WTC11 (cell line): Measurements from ENCODE around the gene SIRPB2.

Experiments used
- ZBTB21 ChIP-seq: sonication (generic); formaldehyde crosslinking; IDR thresholded peaks from 2 replicates; pipeline ENCODE4 v1.8.1; 2023; ENCODE audit warnings: mild to moderate bottlenecking, missing genetic modification reagents, borderline replicate concordance
- ZNF121 ChIP-seq: sonication (generic); formaldehyde crosslinking; IDR thresholded peaks from 2 replicates; pipeline ENCODE4 v1.8.0; 2023; ENCODE audit warnings: missing genetic modification reagents
- ZNF317 ChIP-seq: sonication (generic); formaldehyde crosslinking; IDR thresholded peaks from 2 replicates; pipeline ENCODE4 v1.8.1; 2023; ENCODE audit warnings: low read depth, mild to moderate bottlenecking, moderate library complexity, missing genetic modification reagents, borderline replicate concordance
- TF ChIP-seq, protein P1 (sequence below): fragments of 200-600 bp; IDR thresholded peaks from 2 replicates; pipeline ENCODE4 v1.8.0; 2022; ENCODE audit warnings: antibody characterized with exemption
- TF ChIP-seq, protein P2 (sequence below): fragments of 250-450 bp; sonication (Bioruptor Pico); IDR thresholded peaks from 2 replicates; pipeline ENCODE4 v1.9.0; 2021; ENCODE audit warnings: mild to moderate bottlenecking, borderline replicate concordance

GRCh38 chr20:1469306-1469905 is 21.8 kb downstream of the SIRPB2 start:
- TF ChIP-seq, protein P1, sequence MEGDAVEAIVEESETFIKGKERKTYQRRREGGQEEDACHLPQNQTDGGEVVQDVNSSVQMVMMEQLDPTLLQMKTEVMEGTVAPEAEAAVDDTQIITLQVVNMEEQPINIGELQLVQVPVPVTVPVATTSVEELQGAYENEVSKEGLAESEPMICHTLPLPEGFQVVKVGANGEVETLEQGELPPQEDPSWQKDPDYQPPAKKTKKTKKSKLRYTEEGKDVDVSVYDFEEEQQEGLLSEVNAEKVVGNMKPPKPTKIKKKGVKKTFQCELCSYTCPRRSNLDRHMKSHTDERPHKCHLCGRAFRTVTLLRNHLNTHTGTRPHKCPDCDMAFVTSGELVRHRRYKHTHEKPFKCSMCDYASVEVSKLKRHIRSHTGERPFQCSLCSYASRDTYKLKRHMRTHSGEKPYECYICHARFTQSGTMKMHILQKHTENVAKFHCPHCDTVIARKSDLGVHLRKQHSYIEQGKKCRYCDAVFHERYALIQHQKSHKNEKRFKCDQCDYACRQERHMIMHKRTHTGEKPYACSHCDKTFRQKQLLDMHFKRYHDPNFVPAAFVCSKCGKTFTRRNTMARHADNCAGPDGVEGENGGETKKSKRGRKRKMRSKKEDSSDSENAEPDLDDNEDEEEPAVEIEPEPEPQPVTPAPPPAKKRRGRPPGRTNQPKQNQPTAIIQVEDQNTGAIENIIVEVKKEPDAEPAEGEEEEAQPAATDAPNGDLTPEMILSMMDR = no peak
- TF ChIP-seq ZNF317 (CRISPR knock-in tag) (no peak), ZBTB21 (CRISPR knock-in tag) (no peak), ZNF121 (no peak)
- TF ChIP-seq, protein P2, sequence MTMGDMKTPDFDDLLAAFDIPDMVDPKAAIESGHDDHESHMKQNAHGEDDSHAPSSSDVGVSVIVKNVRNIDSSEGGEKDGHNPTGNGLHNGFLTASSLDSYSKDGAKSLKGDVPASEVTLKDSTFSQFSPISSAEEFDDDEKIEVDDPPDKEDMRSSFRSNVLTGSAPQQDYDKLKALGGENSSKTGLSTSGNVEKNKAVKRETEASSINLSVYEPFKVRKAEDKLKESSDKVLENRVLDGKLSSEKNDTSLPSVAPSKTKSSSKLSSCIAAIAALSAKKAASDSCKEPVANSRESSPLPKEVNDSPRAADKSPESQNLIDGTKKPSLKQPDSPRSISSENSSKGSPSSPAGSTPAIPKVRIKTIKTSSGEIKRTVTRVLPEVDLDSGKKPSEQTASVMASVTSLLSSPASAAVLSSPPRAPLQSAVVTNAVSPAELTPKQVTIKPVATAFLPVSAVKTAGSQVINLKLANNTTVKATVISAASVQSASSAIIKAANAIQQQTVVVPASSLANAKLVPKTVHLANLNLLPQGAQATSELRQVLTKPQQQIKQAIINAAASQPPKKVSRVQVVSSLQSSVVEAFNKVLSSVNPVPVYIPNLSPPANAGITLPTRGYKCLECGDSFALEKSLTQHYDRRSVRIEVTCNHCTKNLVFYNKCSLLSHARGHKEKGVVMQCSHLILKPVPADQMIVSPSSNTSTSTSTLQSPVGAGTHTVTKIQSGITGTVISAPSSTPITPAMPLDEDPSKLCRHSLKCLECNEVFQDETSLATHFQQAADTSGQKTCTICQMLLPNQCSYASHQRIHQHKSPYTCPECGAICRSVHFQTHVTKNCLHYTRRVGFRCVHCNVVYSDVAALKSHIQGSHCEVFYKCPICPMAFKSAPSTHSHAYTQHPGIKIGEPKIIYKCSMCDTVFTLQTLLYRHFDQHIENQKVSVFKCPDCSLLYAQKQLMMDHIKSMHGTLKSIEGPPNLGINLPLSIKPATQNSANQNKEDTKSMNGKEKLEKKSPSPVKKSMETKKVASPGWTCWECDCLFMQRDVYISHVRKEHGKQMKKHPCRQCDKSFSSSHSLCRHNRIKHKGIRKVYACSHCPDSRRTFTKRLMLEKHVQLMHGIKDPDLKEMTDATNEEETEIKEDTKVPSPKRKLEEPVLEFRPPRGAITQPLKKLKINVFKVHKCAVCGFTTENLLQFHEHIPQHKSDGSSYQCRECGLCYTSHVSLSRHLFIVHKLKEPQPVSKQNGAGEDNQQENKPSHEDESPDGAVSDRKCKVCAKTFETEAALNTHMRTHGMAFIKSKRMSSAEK = no peak
